ENCODE results near the gene CCDC97.

Gene CCDC97

GRCh38 chr19:41321600-41322270 lies 11.8 kb downstream of the CCDC97 start:
- FAIRE-seq = no peak

DNA sequence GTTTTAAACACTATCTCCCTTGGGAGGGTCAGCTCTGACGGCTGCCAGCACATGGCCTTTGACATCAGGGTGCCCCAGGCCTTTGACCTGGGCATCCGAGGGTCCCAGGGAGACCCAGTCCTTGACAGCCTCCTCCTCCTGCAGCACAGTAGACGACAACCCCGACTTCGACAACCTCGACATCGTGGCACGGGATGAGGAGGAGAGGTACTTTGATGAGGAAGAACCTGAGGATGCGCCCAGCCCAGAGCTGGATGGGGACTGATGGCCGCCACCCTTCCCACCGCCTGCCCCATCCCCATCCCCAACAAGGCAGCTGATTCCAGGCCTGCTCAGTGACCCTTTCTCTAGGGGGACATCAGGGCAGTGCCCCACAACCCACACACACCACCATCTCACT lies 12.5 kb downstream of the CCDC97 start:
- no peak for FAIRE-seq

DNA sequence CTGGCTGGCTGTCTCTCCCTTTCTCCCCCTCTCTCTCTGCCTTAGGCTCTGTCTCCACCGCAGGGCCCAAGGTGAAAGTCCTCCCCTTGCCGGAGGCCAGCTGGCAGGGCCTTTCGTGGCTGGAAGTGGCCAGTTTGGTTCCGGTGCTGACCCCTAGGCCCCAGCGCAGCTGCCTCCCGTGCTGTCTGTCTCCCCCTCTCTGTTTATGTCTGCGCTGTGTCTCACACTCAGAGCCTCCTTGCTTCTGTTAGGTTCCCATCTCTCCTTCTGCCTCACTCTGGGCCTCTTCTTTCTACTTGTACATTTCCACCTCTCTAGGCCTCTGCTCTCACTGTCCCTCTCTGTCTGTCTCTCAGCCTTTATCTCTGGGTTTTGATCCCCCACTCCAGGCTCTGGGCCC lies 13.1 kb downstream of the CCDC97 start:
- no peak for FAIRE-seq

DNA sequence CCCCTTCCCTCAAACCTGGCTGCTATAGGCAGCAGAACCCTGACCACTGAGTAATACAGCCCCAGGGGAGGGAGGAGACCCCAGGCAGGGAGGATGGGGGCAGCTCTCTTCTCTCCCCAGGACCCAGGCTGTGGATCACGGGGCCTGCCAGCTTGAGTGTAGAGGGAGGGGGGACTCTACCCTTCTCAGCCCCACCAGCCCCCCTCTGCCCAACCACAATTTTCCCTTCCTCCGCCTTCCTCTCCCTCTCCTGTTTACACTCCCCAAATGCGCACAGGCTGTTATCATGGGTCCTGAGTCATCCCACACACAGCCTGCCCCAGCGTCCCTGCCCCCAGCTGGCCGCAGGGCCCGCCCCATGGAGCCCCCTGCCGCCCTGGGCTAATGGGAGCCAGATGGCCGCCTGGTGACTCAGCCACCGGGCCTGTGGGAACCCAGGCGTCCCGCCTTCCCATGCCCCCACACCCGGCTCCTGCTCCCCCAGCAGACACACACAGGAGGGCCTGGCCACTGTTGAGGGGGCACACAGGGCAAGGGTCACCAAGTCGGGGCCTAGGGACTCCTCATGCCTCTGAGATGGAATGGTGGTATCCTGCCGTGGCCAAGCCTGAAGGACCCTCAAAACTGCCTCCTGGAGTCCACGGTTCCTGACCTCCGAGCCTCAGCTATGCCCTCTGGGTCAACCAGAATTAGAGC lies 13.6 kb downstream of the CCDC97 start:
- no peak for FAIRE-seq

GRCh38 chr19:41324231-41324702 lies 14.3 kb downstream of the CCDC97 start:
- FAIRE-seq = no peak

- FAIRE-seq = no peak
Observed at GRCh38 chr19:41324921-41325639, 15.1 kb downstream of the CCDC97 start.

- FAIRE-seq = no peak
Observed at GRCh38 chr19:41325640-41325946, 15.6 kb downstream of the CCDC97 start.

GRCh38 chr19:41325947-41326706 lies 16.2 kb downstream of the CCDC97 start:
- FAIRE-seq = no peak

DNA sequence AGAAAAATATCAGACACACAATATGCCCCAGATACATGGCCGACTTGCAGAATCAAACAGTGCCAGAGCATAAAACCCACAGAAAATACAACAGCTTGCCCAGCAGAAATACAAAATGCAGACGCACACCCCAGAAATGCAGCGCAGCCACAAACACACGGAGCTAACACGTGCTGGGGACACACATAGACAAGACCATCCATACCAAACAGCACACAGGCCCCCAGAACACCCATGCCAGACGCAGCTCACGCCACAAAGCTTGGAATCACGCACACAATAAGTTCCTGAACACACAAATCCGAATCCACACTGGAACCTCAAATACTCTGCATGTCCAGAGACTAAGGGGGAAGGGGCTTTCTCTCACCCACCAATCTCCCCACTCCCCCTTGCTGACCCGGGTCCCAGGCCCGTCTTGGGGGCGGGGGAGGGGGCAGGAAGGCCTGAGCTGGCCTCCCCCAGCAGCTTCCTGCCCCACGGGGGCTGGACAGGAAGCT lies 17.2 kb downstream of the CCDC97 start:
- FAIRE-seq = no peak

DNA sequence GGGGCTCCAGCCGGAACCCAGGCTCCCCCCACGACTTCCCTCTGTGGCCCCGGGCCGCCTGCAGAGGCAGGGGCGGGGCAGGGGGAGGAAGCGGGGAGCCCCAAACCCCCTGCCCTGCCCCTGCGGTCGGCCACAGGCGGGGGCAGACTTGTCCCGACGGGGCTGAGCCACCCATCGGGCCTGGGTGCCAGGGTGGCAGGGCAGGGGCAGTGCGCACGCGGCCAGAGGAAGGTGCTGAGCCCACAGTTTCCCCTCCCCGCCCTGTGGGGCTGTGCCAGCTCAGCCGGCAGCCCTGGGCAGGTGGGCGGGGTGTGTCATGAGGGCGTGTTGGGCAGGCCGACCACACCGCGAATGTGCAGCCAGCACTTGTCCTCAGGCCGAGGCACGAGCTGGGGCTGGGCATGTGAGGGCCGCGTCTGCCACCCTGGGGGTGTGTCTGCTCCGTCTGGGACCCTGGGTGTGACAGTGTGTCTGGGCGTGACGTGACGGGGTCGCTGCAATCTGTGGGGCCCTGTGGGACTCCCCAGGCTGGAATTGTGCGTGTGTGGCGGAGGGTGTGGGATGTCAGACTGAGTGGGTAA lies 17.7 kb downstream of the CCDC97 start:
- no peak for FAIRE-seq

GRCh38 chr19:41328157-41328841 lies 18.3 kb downstream of the CCDC97 start:
- FAIRE-seq = no peak

DNA sequence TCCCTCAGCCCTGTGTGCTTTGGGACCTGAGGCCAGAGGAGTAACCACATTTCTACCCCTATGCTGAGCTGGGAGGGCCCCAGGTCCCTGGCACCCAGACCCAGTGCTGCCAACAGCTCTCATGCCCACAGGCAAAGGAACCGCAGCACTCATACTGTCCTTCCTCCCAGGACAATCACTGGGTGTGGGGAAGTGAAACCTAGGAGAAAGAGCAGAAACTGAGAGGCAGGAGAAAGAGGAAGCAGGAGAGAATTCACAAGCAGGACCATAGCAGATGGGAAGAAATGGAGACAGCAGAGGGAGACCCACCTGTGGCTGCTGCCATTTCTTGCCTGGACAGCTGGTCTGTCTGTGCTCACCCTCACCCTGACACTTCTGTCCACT lies 18.9 kb downstream of the CCDC97 start:
- no peak for FAIRE-seq

GRCh38 chr19:41330481-41330880 lies 20.5 kb downstream of the CCDC97 start:
- no peak for FAIRE-seq

GRCh38 chr19:41330946-41331678 lies 21.1 kb downstream of the CCDC97 start:
- FAIRE-seq = no peak

- FAIRE-seq = no peak
Observed at GRCh38 chr19:41332000-41332399, 22.0 kb downstream of the CCDC97 start.

DNA sequence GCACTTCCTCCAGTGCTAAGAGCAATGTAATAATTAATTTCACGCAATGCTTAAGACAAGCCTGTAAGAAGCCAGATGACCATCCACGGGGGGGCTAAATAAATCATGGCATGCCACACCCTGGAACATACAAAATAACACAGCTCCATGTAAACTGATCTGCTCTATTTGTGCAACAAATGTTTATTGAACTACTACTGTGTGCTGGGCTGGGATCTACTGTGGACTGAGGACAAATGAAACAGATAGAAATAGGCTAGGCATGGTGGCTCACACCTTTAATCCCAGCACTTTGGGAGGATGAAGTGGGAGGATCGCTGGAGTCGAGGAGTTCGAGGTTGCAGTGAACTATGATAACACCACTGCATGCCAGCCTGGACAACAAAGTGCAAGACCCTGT lies 22.5 kb downstream of the CCDC97 start:
- FAIRE-seq = no peak

DNA sequence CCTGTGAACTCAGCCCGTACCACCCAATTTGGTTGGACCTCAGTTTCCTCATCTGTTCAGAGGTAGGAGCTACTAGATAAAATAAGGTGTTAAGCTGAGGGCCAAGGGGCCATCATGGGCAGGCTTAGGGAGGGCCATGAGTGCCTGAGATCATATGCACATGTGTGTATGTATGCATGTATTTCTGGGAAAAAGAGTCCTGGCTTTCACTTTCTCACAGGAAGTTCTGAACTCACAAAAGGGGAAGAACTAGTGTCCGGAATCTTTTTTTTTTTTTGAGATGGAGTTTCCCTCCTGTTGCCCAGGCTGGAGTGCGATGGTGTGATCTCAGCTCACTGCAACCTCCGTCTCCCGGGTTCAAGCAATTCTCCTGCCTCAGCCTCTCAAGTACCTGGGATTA lies 24.8 kb downstream of the CCDC97 start:
- no peak for FAIRE-seq

GRCh38 chr19:41335467-41335866 lies 25.5 kb downstream of the CCDC97 start:
- no peak for FAIRE-seq

DNA sequence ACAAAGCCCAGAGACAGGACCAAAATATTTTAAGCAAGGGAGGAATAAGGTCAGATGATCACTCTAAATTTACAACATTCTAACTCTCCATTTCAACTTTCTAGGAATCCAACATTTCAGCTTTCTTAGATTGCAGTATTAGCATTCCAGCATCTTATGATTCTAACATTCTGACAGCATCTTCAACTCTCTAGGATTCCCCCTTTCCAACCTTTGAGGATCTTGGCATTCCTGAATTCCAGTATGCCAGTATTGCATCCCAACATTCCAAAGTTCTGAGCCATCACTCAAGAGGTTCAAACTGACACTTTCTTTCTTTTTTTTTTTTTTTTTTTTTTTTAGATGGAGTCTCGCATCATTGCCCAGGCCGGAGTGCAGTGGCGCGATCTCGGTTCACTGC lies 30.0 kb downstream of the CCDC97 start:
- FAIRE-seq = no peak

GRCh38 chr19:41341669-41342490 lies 31.9 kb downstream of the CCDC97 start:
- FAIRE-seq = no peak

DNA sequence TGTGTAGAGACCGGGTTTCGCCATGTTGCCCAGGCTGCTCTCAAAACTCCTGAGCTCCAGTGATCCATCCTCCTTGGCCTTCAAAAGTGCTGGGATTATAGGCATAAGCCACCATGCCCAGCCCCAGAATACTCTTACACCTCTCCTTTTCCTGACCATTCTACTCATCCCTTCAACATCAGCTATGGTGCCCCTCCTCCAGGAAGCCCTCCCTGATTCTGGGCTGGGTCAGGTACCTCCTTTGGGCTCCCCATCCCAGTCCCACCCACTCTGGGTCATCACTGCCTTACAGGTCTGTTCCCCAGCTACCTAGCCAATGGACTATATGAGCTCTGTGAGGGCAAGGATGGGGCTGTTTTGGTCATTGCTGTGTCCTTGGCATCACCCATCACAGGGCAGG lies 34.2 kb downstream of the CCDC97 start:
- FAIRE-seq = no peak
